HG03045 (cell line): ENCODE data around the gene COLGALT1.
A peak's percentile ranks its signal among the peaks of the same experiment; 100 is the strongest.
"Not testable (repeated sequence)": the region's sequence is repeated elsewhere in the genome, so short reads cannot be mapped to it uniquely, and the experiment has no call there.

Experiments used
- ATAC-seq: cut with Tn5 transposase; IDR thresholded peaks from one replicate; pipeline ENCODE4 v1.9.1; 2021; ENCODE audit warnings: mild to moderate bottlenecking, moderate library complexity; ENCODE audit not compliant: unreplicated experiment

COLGALT1 gene

GRCh38 chr19:17532116-17532515 lies 23.3 kb upstream of the COLGALT1 start:
- no peak for ATAC-seq

- ATAC-seq, result no peak
Observed at GRCh38 chr19:17532557-17532956, 22.9 kb upstream of the COLGALT1 start.

- ATAC-seq, result no peak
Observed at GRCh38 chr19:17534767-17535166, 20.7 kb upstream of the COLGALT1 start.

DNA sequence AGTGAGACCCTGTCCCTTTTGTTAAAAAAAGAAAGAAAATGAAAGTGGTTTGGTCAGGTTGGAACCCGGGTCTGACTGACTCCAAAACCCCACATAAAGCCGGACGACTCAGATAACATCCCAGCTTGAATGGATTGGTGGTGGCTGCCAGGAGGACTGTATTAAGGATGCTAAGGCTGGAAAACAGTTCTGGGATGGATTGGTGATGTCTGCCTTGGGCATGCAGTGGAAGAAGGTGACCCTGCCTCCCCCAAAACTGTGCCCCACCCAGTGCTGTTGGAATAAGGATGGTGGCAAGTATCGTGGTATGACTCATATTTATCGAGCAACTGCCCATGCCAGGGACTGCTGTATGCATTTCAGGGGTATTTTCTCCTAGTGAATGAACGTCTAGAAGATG lies 18.5 kb upstream of the COLGALT1 start:
- no peak for ATAC-seq

- ATAC-seq, result no peak
Observed at GRCh38 chr19:17538684-17539237, 16.7 kb upstream of the COLGALT1 start.

DNA sequence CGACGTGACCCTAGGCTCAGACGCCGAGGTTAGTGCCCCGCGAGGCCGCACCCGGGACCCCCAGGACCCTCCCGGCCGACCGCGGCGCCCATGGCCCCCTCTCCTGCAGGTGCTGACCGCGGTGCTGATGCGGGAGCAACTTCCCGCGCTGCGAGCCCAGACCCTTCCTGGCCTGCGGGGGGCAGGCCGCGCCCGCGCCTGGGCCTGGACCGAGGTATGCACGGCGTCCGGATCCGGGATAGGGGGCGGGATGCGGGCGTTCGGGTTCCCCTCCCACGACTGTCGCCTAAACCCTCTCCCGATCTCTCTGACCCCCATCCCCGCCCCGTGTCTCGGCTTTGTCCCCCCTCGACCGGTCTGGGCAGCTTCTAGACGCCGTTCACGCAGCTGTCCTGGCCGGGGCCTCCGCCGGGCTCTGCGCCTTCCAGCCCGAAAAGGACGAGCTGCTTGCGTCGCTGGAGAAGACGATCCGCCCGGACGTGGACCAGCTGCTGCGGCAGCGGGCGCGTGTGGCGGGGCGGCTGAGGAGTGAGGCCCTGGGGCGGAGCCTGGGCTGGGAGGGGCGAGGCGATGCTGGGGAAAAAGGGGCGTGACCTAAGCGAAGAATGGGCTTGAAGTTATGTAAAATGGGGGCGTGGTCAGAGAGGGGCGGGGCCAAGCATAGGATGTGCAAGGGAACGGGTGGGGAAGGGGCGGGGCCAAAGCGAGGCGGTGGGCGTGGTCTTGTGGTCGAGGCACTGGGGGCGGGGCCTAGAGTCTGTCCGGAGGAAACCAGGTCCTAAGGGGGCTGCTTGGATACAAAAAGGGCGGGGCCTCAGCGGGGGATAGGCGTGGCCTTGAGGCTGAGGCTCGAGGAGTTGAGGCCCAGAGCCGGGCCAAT lies 16.0 kb upstream of the COLGALT1 start:
- peak; percentile 63 for ATAC-seq

DNA sequence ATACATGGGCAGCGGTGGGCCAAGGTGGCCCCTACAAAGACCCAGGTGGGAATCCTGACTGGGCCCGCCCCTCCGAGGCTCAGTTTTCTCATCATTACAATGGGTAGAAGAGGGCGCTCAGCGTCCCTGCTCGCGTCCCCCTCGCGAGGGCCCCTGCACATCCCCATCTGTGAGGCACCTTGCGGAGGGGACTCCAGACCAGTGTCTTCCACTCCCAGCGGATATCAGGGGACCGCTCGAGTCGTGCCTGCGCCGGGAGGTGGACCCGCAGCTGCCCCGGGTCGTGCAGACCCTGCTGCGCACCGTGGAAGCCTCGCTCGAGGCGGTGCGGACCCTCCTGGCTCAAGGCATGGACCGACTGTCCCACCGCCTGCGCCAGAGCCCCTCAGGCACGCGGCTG lies 15.3 kb upstream of the COLGALT1 start:
- no peak for ATAC-seq

GRCh38 chr19:17541184-17541759 lies 14.2 kb upstream of the COLGALT1 start:
- ATAC-seq, result no peak

DNA sequence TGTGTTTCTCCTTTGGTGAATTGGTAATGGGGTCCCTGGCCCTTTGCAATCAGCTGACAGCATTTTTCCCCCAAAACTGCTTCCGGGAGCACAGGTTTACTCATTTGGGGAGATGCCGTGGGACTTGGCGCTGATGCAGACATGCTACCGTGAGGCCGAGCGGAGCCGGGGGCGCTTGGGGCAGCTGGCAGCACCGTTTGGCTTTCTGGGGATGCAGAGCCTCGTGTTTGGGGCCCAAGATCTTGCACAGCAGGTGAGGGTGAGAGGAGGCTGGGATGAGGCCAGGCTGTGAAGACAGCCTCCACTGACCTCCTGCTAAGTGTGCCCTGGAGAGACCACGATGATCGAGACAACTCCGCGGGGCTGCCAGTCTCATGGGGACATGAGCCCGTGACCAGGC lies 13.4 kb upstream of the COLGALT1 start:
- ATAC-seq, result no peak

DNA sequence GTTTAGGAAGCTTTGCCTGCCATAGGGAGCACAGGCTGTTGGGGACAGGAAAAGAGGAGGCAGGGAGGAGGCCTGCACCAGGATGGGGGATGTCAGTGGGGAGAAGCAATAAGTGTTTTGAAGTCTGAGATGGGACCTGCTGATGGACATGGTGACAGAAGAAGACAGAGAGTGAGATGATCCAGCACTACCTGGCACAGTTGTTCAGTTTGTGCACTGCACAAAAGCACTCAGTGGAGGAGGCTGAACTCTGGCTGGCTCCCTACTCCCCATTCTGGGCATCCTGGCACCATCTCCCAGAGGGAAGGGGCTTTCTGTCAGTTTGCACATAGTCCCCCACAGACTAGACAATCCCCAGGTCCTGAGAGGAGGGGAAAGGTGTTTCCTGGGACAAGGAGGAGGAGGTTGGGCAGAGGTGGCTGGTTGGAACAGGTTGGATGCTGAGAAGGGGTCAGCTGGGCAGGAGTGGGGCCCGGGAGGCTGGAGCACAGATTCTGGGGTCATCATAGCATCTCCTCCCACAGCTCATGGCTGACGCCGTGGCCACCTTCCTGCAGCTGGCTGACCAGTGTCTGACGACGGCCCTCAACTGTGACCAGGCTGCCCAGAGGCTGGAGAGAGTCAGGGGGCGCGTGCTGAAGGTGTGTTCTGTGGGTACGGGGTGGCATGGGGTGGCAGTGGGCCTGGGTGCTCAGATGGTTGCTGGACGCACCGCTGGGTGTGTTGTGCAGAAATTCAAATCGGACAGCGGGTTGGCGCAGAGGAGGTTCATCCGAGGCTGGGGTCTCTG lies 12.5 kb upstream of the COLGALT1 start:
- no peak for ATAC-seq

GRCh38 chr19:17543986-17544385 lies 11.5 kb upstream of the COLGALT1 start:
- no peak for ATAC-seq

DNA sequence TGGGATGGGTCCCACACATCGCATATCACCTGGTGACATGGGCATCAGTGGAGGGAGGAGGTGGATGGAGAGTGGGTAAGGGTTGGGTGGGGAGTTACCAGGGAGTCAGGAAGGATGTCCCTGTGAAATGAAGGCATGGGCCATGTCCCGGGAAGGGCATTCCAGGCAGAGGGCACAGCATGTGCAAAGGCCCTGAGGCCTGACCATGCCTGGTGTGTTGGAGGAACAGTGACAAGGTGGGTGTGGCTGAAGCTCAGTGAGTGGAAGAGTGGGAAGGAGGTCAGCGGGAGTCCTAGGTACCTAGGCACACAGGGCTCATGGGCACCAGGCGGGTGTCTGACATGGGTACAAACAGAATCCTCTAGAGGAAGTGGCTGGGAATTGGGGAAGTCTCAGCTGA lies 11.0 kb upstream of the COLGALT1 start:
- no peak for ATAC-seq

GRCh38 chr19:17548145-17548544 lies 7.3 kb upstream of the COLGALT1 start:
- ATAC-seq, result no peak

DNA sequence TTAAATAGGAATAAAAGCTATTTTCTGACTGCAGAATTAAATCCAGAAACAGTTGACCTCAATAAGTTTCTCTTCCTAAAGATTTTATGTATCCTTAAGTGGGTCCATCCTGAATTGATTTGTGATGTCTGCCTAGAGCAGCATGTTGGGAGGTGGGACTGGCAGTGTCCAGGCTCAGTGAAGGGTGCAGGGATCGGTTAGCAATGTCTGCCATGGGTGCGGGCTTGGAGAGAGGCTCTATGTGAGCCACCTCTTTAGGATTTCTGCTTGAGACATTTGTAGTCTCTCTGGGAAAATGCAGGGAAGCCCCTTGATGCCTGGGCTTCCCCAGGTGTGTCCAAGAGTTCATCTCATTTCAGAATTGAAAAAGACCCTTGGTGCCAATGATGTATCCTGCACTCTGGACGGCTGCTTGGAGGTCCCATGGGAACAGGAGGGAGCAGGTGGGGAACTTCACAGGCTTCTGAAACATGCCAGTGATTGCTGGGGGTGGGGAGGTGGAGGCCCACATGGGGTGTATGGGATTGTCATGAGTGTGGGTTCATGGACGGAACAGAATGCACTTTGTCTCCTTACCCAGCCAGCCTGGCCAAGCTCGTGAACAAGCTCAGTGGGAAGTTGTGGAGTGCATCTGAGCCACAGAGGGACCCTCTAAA lies 6.2 kb upstream of the COLGALT1 start:
- ATAC-seq, result no peak

DNA sequence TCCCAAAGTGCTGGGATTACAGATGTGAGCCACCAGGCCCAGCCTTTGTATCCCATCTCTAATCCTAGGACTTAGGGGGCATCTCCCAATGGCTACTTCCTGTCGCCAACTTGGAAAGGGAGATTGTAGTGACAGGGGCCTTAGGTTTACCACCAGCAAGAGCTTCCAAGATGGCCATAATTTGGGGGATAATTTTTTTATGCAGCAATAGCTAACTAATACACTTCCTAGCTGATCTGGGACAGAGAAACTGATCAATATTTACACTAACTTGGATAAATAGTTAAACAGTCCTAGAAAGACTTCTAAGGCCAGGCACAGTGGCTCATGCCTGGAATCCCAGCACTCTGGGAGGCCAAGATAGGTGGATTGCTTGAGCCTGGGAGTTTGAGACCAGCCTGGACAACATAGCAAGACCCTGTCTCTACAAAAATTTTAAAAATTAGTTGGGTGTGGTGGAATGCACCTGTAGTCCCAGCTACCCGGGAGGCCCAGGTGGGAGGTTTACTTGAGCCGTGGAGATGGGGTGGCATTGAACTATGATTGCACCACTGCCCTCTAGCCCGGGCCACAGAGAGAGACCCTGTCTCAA lies 5.3 kb upstream of the COLGALT1 start:
- no peak for ATAC-seq

GRCh38 chr19:17552735-17553134 lies 2.7 kb upstream of the COLGALT1 start:
- ATAC-seq, result not testable (repeated sequence)

DNA sequence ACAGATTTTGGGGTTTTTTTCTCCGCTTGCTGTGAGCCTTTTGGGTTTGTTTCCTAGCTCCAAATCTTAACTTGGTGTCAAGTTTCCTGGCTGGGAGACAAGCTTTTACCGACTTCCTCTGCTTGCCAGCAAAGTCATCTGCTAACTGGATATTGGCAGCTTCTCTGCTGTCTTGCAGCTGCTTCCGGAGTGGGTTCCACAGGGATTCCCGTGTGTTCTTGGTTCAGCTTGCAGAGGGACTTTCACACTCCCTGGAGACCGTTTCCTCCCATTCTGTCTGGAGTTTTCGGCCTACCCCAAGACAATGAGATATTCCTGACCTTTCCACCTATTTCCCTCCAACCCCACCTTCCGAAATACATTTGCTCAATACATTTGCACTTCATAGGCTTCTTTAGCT lies 2.2 kb upstream of the COLGALT1 start:
- no peak for ATAC-seq

GRCh38 chr19:17554968-17555479 lies 425 bp upstream of the COLGALT1 start:
- no peak for ATAC-seq

DNA sequence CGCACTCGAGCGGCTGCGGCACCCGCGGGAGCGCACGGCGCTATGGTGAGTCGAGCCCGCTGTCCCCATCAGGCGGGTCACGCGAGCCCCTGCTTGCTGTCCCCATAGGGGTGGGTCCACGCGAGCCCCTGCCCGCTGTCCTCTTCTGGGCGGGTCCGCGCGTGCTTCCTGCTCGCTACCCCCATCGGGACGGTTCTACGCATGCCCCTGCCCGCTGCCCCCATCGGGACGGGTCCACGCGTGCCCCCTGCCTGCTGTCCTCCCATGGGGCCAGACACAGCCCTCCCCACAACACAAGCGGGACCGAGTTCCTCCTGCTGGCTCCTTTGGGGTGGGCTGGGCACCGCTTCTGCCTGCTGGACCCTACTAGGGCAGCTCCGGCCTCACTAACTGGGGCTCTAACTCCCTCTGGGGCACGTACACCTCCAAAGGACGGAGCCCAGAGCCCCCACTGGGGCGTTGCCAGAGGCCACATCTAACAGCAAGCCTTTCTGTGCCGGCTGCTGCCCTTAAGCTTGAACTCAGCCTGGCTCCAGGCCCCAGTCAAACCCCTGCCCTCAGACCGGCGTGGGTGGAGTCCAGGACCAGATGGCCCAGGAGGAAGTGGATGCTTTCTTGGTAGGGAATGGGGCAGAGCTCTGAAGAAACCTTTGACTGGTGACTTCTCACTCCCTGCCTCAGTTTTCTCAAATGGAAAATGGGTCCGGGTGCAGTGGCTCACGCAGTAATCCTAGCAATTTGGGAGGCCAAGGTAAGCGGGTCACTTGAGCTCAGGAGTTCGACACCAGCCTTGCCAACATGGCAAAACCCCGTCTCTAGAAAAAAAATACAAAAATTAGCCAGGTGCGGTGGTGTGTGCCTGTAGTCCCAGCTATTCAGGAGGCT lies 722 bp downstream of the COLGALT1 start:
- peak; percentile 26 for ATAC-seq
